HCT116 (cell line): ENCODE data around the gene TMEM81. TPM values are rescaled to one million over a fixed set of nuclear protein-coding genes. Genes with fewer than 3 reads are reported as not detected.

Experiments used
- ATAC-seq: fragments of 200-7000 bp; cut with Tn5 transposase; 2 replicates; pipeline ENCODE4 v1.9.1; 2020; ENCODE audit warnings: mild to moderate bottlenecking, moderate library complexity
- BruUV-seq: library from RNA; stranded (reverse); fragments of 400-500 nt; replicated peaks from 2 replicates; lab custom pipeline; 2021; lab: Mats Ljungman, UMichigan
- CTCF ChIA-PET: fragments of 300-600 bp; sonication (Branson Sonifier 250); formaldehyde crosslinking; loops from one replicate; lab custom pipeline; 2021; ENCODE audit warnings: antibody characterized with exemption; lab: Charles Lee
- POLR2A ChIA-PET: fragments of 300-600, 350-600 bp; sonication (Branson Sonifier 250); formaldehyde crosslinking; loops from one replicate; lab custom pipeline; 2021; ENCODE audit warnings: antibody characterized with exemption; lab: Charles Lee
- RAD21 ChIA-PET, 2 experiments: fragments of 300-600 bp; sonication (Branson Sonifier 250); formaldehyde crosslinking; loops; one replicate each; lab custom pipeline; 2023; ENCODE audit warnings: low total read pairs in 2 of 2; ENCODE audit not compliant: uncharacterized antibody in 2 of 2, unreplicated experiment in 2 of 2, low non-redundant PET in 1 of 2; lab: Charles Lee
- DNase-seq: peaks from one replicate; pipeline ENCODE4 v3.0.0-alpha.2; 2010; ENCODE audit warnings: low read depth, low spot score
- H2AFZ ChIP-seq: fragments of 200-600 bp; shearing (Covaris generic), sonication (generic); 2 replicates; pipeline ENCODE4 v1.6.1; 2017; ENCODE audit warnings: low read depth, mixed run types, mixed read lengths, antibody characterized with exemption, low read length; ENCODE audit not compliant: poor library complexity, severe bottlenecking
- H3K27ac ChIP-seq: 2 replicates; pipeline ENCODE4 v1.5.1; 2012; ENCODE audit warnings: low read depth, low read length
- H3K27me3 ChIP-seq: fragments of 200-600 bp; sonication (generic); 2 replicates; pipeline ENCODE4 v1.6.1; 2016; ENCODE audit warnings: mixed run types, low read length, mixed read lengths; ENCODE audit not compliant: insufficient read depth
- H3K36me3 ChIP-seq, 2 experiments: fragments of 200-500 bp in 1 of 2; fragments of 200-600 bp in 1 of 2; sonication (Bioruptor generic) in 1 of 2; sonication (generic) in 1 of 2; 2 replicates each; pipeline versions ENCODE4 v1.5.1 to v1.6.1; 2014 to 2016; ENCODE audit warnings: low read length in 2 of 2, inconsistent platforms in 1 of 2, mixed read lengths in 1 of 2, mixed run types in 1 of 2; ENCODE audit not compliant: insufficient read depth in 2 of 2, control insufficient read depth in 1 of 2
- H3K4me1 ChIP-seq, 2 experiments: fragments of 200-600 bp in 1 of 2; sonication (generic) in 1 of 2; 2 replicates each; pipeline versions ENCODE4 v1.5.1 to v1.6.1; 2012 to 2017; ENCODE audit warnings: low read length in 2 of 2, inconsistent platforms in 1 of 2, mild to moderate bottlenecking in 1 of 2, mixed read lengths in 1 of 2, mixed run types in 1 of 2, moderate library complexity in 1 of 2; ENCODE audit not compliant: insufficient read depth in 2 of 2, control insufficient read depth in 1 of 2
- H3K4me2 ChIP-seq: fragments of 200-600 bp; sonication (generic); 2 replicates; pipeline ENCODE4 v1.6.1; 2017; ENCODE audit warnings: mixed run types, low read length, mixed read lengths
- H3K4me3 ChIP-seq, 2 experiments: fragments of 200-600 bp in 1 of 2; sonication (generic) in 1 of 2; replicated peaks in 1 of 2; 2 replicates each; pipeline ENCODE4 v1.5.1; 2011 to 2016; ENCODE audit warnings: low read length in 2 of 2, control low read depth in 1 of 2, low read depth in 1 of 2, mild to moderate bottlenecking in 1 of 2, mixed read lengths in 1 of 2, mixed run types in 1 of 2
- H3K79me2 ChIP-seq: fragments of 200-600 bp; sonication (generic); 2 replicates; pipeline ENCODE4 v1.6.1; 2017; ENCODE audit warnings: mild to moderate bottlenecking, mixed run types, low read length, moderate library complexity, mixed read lengths; ENCODE audit not compliant: insufficient read depth
- H3K9ac ChIP-seq: fragments of 200-600 bp; sonication (generic); 2 replicates; pipeline ENCODE4 v1.6.1; 2016; ENCODE audit warnings: low read length, mixed read lengths
- H3K9me2 ChIP-seq: fragments of 200-600 bp; sonication (generic), shearing (Covaris generic); 2 replicates; pipeline ENCODE4 v1.6.1; 2017; ENCODE audit warnings: mixed run types, mild to moderate bottlenecking, moderate library complexity; ENCODE audit not compliant: insufficient read depth
- H3K9me3 ChIP-seq, 2 experiments: fragments of 200-500 bp in 1 of 2; fragments of 200-600 bp in 1 of 2; sonication (Bioruptor generic) in 1 of 2; sonication (generic) in 1 of 2; 2 replicates each; pipeline ENCODE4 v1.6.1; 2014 to 2017; ENCODE audit warnings: low read length in 2 of 2, mixed read lengths in 2 of 2, inconsistent platforms in 1 of 2, low read depth in 1 of 2, mild to moderate bottlenecking in 1 of 2, mixed run types in 1 of 2, moderate library complexity in 1 of 2; ENCODE audit not compliant: control insufficient read depth in 1 of 2, insufficient read depth in 1 of 2
- H4K20me1 ChIP-seq: fragments of 200-600 bp; sonication (generic), shearing (Covaris generic); 2 replicates; pipeline ENCODE4 v1.6.1; 2017; ENCODE audit warnings: mixed run types, mild to moderate bottlenecking, moderate library complexity; ENCODE audit not compliant: insufficient read depth
- CEBPB ChIP-seq: IDR thresholded peaks from 2 replicates; pipeline ENCODE4 v1.6.1; 2012; ENCODE audit warnings: low read depth
- CTCF ChIP-seq, 3 experiments: fragments of 200-600 bp in 1 of 3; sonication (generic) in 1 of 3; IDR thresholded peaks in 2 of 3; conservative IDR thresholded peaks in 1 of 3; 2 replicates each; pipeline ENCODE4 v1.5.1; 2012 to 2017; ENCODE audit warnings: low read depth in 2 of 3, low read length in 2 of 3, antibody characterized with exemption in 1 of 3, borderline replicate concordance in 1 of 3, control low read depth in 1 of 3, mild to moderate bottlenecking in 1 of 3, mixed read lengths in 1 of 3, mixed run types in 1 of 3, moderate library complexity in 1 of 3; ENCODE audit not compliant: insufficient read depth in 1 of 3
- EGR1 ChIP-seq: IDR thresholded peaks from 2 replicates; pipeline ENCODE4 v1.6.1; 2012; ENCODE audit warnings: low read depth
- ELF1 ChIP-seq: IDR thresholded peaks from 2 replicates; pipeline ENCODE4 v1.6.1; 2012; ENCODE audit warnings: low read depth, borderline replicate concordance
- EZH2 ChIP-seq: fragments of 200-600 bp; sonication (generic); IDR thresholded peaks from 2 replicates; pipeline ENCODE4 v1.6.1; 2017; ENCODE audit warnings: antibody characterized with exemption, mixed run types
- EZH2phosphoT487 ChIP-seq: fragments of 200-600 bp; IDR thresholded peaks from 2 replicates; pipeline ENCODE4 v1.6.1; 2018; ENCODE audit warnings: antibody characterized with exemption, borderline replicate concordance
- JUND ChIP-seq: IDR thresholded peaks from 2 replicates; pipeline ENCODE4 v1.6.1; 2012
- MAX ChIP-seq: IDR thresholded peaks from 2 replicates; pipeline ENCODE4 v1.6.1; 2012
- POLR2A ChIP-seq: IDR thresholded peaks from 2 replicates; pipeline ENCODE4 v1.7.0; 2011; ENCODE audit warnings: borderline replicate concordance; ENCODE audit not compliant: insufficient read depth, insufficient read length; ENCODE audit errors: extremely low read depth
- POLR2AphosphoS5 ChIP-seq: IDR thresholded peaks from 2 replicates; pipeline ENCODE4 v1.6.1; 2011; ENCODE audit warnings: mild to moderate bottlenecking, low read depth, low read length, moderate library complexity
- RAD21 ChIP-seq: IDR thresholded peaks from 2 replicates; pipeline ENCODE4 v1.6.1; 2012; ENCODE audit warnings: low read depth, mild to moderate bottlenecking
- SIN3A ChIP-seq: IDR thresholded peaks from 2 replicates; pipeline ENCODE4 v1.6.1; 2012; ENCODE audit warnings: low read depth
- SRF ChIP-seq: IDR thresholded peaks from 2 replicates; pipeline ENCODE4 v1.6.1; 2012; ENCODE audit warnings: low read depth
- TCF7L2 ChIP-seq: IDR thresholded peaks from 2 replicates; pipeline ENCODE4 v1.7.0; 2011; ENCODE audit warnings: borderline replicate concordance, inconsistent platforms; ENCODE audit not compliant: insufficient read depth, insufficient read length; ENCODE audit errors: extremely low read depth
- YY1 ChIP-seq: IDR thresholded peaks from 2 replicates; pipeline ENCODE4 v1.6.1; 2011; ENCODE audit warnings: low read length, low read depth, moderate library complexity, mild to moderate bottlenecking; ENCODE audit not compliant: insufficient replicate concordance; ENCODE audit errors: extremely low read depth
- ZBTB33 ChIP-seq: IDR thresholded peaks from 2 replicates; pipeline ENCODE4 v1.6.1; 2011; ENCODE audit warnings: mild to moderate bottlenecking, low read length, moderate library complexity; ENCODE audit not compliant: insufficient replicate concordance; ENCODE audit errors: extremely low read depth
- ZFX ChIP-seq: fragments of 450-650 bp; IDR thresholded peaks from 2 replicates; pipeline ENCODE4 v1.6.1; 2017
- intact Hi-C: fragments of 100-400 bp; cut with micrococcal nuclease; formaldehyde crosslinking; loops from 2 replicates; pipeline ENCODE4 v1.10.0; 2022
- total RNA-seq: library from RNA; stranded (reverse); gene quantifications from one replicate; pipeline ENCODE4 v1.2.1, GENCODE V29; 2021; ENCODE audit not compliant: unreplicated experiment
- TF ChIP-seq, protein P1 (sequence below): IDR thresholded peaks from 2 replicates; pipeline ENCODE4 v1.6.1; 2012
- TF ChIP-seq, protein P2 (sequence below): IDR thresholded peaks from 2 replicates; pipeline ENCODE4 v1.6.1; 2012; ENCODE audit warnings: low read depth

Gene TMEM81
- total RNA-seq, 1 experiment from 2014 or later, result 4.9 TPM

DNA sequence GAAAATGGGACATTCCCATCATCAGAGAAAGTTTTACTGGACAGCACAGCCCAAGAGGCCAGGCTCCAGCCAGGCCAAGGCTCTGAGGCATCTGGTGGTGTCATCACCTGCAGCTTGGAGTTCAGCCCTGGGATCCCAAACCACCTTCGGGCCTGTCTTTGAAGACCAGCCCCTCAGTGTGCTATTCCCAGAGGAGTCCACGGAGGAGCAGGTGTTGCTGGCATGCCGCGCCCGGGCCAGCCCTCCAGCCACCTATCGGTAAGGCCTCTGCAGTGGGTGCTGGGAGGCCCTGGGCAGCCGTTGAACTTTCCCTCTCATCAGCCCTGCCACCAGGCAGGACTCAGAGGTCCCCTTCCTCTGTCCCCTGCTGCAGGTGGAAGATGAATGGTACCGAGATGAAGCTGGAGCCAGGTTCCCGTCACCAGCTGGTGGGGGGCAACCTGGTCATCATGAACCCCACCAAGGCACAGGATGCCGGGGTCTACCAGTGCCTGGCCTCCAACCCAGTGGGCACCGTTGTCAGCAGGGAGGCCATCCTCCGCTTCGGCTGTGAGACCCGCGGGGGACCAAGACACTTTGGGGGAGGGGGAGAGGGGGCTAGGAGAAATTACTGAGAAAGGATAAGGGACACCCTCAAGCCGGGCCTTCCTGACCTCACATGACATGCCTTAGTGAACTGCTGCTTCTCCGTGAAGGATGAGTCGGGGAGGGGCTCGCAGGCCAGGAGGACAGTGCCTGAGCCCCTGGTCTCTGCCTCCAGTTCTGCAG, 26.3 kb downstream of the TMEM81 start:
- no peak for TF ChIP-seq EZH2phosphoT487
- TF ChIP-seq EGR1, result no peak
- TF ChIP-seq MAX, result no peak
- TF ChIP-seq ELF1, result no peak
- TF ChIP-seq, protein P1, sequence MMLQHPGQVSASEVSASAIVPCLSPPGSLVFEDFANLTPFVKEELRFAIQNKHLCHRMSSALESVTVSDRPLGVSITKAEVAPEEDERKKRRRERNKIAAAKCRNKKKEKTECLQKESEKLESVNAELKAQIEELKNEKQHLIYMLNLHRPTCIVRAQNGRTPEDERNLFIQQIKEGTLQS, result no peak
- no peak for TF ChIP-seq TCF7L2
- TF ChIP-seq RAD21, result no peak
- TF ChIP-seq SRF, result no peak
- TF ChIP-seq POLR2A, result no peak
- TF ChIP-seq YY1, result no peak
- TF ChIP-seq JUND, result no peak
- TF ChIP-seq EZH2, result no peak
- no peak for TF ChIP-seq ZFX
- TF ChIP-seq ZBTB33, result no peak
- no peak for TF ChIP-seq SIN3A
- no peak for TF ChIP-seq CEBPB
- TF ChIP-seq POLR2AphosphoS5, result no peak
- TF ChIP-seq, protein P2, sequence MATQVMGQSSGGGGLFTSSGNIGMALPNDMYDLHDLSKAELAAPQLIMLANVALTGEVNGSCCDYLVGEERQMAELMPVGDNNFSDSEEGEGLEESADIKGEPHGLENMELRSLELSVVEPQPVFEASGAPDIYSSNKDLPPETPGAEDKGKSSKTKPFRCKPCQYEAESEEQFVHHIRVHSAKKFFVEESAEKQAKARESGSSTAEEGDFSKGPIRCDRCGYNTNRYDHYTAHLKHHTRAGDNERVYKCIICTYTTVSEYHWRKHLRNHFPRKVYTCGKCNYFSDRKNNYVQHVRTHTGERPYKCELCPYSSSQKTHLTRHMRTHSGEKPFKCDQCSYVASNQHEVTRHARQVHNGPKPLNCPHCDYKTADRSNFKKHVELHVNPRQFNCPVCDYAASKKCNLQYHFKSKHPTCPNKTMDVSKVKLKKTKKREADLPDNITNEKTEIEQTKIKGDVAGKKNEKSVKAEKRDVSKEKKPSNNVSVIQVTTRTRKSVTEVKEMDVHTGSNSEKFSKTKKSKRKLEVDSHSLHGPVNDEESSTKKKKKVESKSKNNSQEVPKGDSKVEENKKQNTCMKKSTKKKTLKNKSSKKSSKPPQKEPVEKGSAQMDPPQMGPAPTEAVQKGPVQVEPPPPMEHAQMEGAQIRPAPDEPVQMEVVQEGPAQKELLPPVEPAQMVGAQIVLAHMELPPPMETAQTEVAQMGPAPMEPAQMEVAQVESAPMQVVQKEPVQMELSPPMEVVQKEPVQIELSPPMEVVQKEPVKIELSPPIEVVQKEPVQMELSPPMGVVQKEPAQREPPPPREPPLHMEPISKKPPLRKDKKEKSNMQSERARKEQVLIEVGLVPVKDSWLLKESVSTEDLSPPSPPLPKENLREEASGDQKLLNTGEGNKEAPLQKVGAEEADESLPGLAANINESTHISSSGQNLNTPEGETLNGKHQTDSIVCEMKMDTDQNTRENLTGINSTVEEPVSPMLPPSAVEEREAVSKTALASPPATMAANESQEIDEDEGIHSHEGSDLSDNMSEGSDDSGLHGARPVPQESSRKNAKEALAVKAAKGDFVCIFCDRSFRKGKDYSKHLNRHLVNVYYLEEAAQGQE, result no peak
- TF ChIP-seq CTCF (IDR thresholded peaks at IDR 0.05 in 2 of 3, conservative IDR thresholded peaks at IDR 0.05 in 1 of 3; ENCODE audit: borderline replicate concordance in 1 of 3, insufficient read depth in 1 of 3, low read depth in 2 of 3, low read length in 2 of 3), result no peak
- ChIA-PET POLR2A (no interaction called here), CTCF (no interaction called here), RAD21 (no interaction called here)
- Histone ChIP-seq H2AFZ (no peak overlapping the region), H3K4me3 (no peak overlapping the region), H3K9ac (no peak overlapping the region), H3K9me3 (no peaks in the 10 kb centered on the region), H3K4me1 (no peaks in the 10 kb centered on the region; a peak in 1 of 4 replicates), H4K20me1 (no peaks in the 10 kb centered on the region), H3K36me3 (no peaks in the 10 kb centered on the region), H3K27ac (no peak overlapping the region), H3K79me2 (no peaks in the 10 kb centered on the region), H3K4me2 (no peak overlapping the region), H3K9me2 (no peaks in the 10 kb centered on the region), H3K27me3 (no peaks in the 10 kb centered on the region)
- intact Hi-C loops, result no loop called here
- no peak for DNase-seq
- no peak for ATAC-seq
- no TSS peak for BruUV-seq
